IPS DF 6.9 (cell line): ENCODE results near the gene CISD1.
"Not testable (repeated sequence)": the region's sequence is repeated elsewhere in the genome, so short reads cannot be mapped to it uniquely, and the experiment has no call there.

ENCODE experiments used
- DNase-seq: peaks from one replicate; pipeline ENCODE4 v3.0.0-alpha.2; 2013; ENCODE audit warnings: low read depth, low spot score
- H3K27ac ChIP-seq: one replicate; pipeline ENCODE4 v1.5.1; 2013; ENCODE audit warnings: low read length, control low read depth
- H3K27me3 ChIP-seq: 2 replicates; pipeline ENCODE4 v1.6.1; 2013; ENCODE audit warnings: mild to moderate bottlenecking, low read length; ENCODE audit not compliant: control insufficient read depth, insufficient read depth
- H3K36me3 ChIP-seq: 2 replicates; pipeline ENCODE4 v1.6.1; 2013; ENCODE audit warnings: low read length; ENCODE audit not compliant: control insufficient read depth, insufficient read depth
- H3K4me1 ChIP-seq: 2 replicates; pipeline ENCODE4 v1.6.1; 2013; ENCODE audit warnings: low read length; ENCODE audit not compliant: control insufficient read depth, insufficient read depth
- H3K4me3 ChIP-seq: 2 replicates; pipeline ENCODE4 v1.5.1; 2013; ENCODE audit warnings: mild to moderate bottlenecking, low read length
- H3K9me3 ChIP-seq: 2 replicates; pipeline ENCODE4 v1.6.1; 2013; ENCODE audit warnings: low read length, inconsistent platforms; ENCODE audit not compliant: control insufficient read depth, insufficient read depth
- WGBS: extraction: QIAGEN DNeasy Blood & Tissue Kit; methylation state at CpG from one replicate; pipeline ENCODE4 v1.1.7; 2013; ENCODE audit warnings: mixed read lengths, missing lambda C conversion rate; ENCODE audit not compliant: insufficient read length, insufficient coverage; 5-methylcytosine and 5-hydroxymethylcytosine counted together

CISD1 gene

GRCh38 chr10:58243801-58244200 is 25.2 kb upstream of the CISD1 start:
- H3K27ac ChIP-seq, H3K27me3 ChIP-seq, H3K36me3 ChIP-seq, H3K4me1 ChIP-seq, DNase-seq, H3K4me3 ChIP-seq, H3K9me3 ChIP-seq: not testable (repeated sequence)
- no CpG with 5 or more reads among the region's 31 CpGs for WGBS

DNA sequence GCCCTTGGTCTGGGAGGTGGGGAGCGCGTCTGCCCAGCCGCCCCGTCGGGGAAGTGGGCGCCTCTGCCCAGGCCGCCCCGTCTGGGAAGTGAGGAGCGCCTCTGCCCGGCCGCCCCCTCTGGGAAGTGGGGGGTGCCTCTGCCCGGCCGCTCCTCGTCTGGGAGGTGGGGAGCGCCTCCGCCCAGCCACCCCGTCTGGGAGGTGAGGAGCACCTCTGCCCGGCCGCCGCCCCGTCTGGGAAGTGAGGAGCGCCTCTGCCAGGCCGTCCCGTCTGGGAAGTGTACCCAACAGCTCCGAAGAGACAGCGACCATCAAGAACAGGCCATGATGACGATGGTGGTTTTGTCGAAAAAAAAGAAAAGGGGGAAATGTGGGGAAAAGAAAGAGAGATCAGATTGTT is 24.7 kb upstream of the CISD1 start:
- H3K27me3 ChIP-seq, H3K36me3 ChIP-seq, H3K4me1 ChIP-seq, H3K27ac ChIP-seq, H3K4me3 ChIP-seq, H3K9me3 ChIP-seq, DNase-seq: not testable (repeated sequence)
- WGBS = 100% methylated on average over 2 of the region's 28 CpGs

DNA sequence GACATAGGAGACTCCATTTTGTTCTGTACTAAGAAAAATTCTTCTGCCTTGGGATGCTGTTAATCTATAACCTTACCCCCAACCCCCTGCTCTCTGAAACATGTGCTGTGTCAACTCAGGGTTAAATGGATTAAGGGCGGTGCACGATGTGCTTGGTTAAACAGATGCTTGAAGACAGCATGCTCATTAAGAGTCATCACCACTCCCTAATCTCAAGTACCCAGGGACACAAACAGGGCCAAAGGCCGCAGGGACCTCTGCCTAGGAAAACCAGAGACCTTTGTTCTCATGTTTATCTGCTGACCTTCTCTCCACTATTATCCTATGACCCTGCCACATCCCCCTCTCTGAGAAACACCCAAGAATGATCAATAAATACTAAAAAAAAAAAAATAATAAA is 24.3 kb upstream of the CISD1 start:
- not testable (repeated sequence) for H3K27ac ChIP-seq, DNase-seq, H3K27me3 ChIP-seq, H3K4me3 ChIP-seq, H3K4me1 ChIP-seq, H3K9me3 ChIP-seq, H3K36me3 ChIP-seq
- no CpG with 5 or more reads among the region's 3 CpGs for WGBS

DNA sequence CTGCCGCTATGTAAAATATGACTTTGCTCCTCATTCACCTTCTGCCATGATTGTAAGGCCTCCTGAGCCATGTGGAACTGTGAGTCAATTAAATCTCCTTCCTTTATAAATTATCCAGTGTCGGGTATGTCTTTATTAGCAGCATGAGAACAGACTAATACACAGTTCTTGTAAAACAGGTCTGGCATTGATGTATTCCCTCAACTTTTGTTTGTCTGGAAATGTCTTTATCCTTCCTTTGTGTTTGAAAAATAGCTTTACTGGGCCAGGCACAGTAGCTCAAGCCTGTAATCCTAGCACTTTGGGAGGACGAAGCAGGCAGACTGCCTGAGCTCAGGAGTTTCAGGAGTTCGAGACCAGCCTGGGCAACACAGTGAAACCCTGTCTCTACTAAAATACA is 15.8 kb upstream of the CISD1 start:
- Histone ChIP-seq H3K27ac (no peak overlapping the region), H3K27me3 (no peaks in the 10 kb centered on the region), H3K9me3 (peaks cover 1% of the 10 kb centered on the region; the same call in 1 of the 2 replicates), H3K4me1 (no peaks in the 10 kb centered on the region), H3K36me3 (no peaks in the 10 kb centered on the region; the same call in 1 of the 2 replicates), H3K4me3 (no peak overlapping the region)
- DNase-seq = no peak
- no CpG with 5 or more reads among the region's 4 CpGs for WGBS

DNA sequence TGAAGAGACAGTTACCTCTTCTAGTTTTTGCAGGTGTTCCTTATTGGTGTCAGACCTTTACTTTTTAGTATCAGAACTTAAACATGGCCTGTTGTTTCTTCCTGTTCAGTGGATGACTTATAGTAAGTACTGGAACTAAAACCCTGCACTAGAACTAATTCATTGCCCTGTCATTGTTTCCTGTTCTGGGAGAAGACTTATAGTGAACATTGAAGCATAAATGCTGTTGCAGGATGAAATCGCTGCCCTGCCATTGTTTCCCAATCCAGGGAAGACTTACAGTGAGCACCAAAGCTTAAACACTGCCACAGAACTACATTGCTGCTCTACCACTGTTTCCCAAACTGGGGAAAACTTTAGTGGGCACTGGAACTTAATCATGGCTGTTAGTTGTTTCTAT is 14.3 kb upstream of the CISD1 start:
- no CpG with 5 or more reads among the region's 1 CpG for WGBS
- DNase-seq = no peak
- H3K4me3 ChIP-seq = no peak overlapping the region
- H3K4me1 ChIP-seq = no peaks in the 10 kb centered on the region
- H3K36me3 ChIP-seq = no peaks in the 10 kb centered on the region; the same call in 1 of the 2 replicates
- no peak overlapping the region for H3K27ac ChIP-seq
- H3K9me3 ChIP-seq = peaks cover 1% of the 10 kb centered on the region; the same call in 1 of the 2 replicates
- H3K27me3 ChIP-seq = no peaks in the 10 kb centered on the region

GRCh38 chr10:58256013-58256780 is 12.8 kb upstream of the CISD1 start:
- not testable (repeated sequence) for H3K9me3 ChIP-seq, H3K27me3 ChIP-seq, H3K36me3 ChIP-seq, H3K4me1 ChIP-seq, H3K4me3 ChIP-seq, H3K27ac ChIP-seq, DNase-seq
- WGBS = no CpG with 5 or more reads among the region's 7 CpGs

DNA sequence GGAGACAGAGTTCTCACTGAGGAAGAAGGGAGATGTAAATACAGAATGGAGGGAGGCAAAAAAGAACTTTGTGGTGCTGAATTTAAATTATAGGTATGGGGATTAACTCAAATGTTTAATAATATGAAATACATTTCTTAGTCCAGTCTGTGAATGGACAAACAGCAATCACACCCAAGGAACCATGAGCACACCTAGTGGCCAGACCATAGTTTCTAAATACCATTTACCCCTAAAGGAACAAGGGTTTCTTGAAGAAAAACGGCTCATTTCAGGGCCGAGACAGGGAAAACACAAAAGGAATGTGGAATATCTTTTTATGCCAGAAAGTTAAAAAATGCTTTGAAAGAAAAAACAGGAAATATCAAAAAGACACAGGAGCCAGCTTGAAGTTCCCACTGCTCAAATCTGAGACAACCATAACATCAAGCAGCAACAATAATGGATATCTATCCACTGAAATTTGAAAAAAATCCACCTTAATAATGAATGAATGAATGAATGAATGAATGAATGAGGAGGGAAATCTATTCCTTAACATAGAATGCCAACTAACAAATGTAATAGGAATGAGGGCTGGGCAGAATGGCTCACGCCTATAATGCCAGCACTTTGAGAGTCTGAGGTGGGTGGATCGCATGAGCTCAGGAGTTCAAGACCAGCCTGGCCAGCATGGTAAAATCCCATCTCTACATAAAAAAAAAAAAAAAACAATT is 9.8 kb upstream of the CISD1 start:
- no CpG with 5 or more reads among the region's 4 CpGs for WGBS
- H3K4me3 ChIP-seq = no peak overlapping the region
- no peaks in the 10 kb centered on the region for H3K4me1 ChIP-seq
- no peaks in the 10 kb centered on the region for H3K27me3 ChIP-seq
- no peak for DNase-seq
- H3K36me3 ChIP-seq = no peaks in the 10 kb centered on the region; the same call in 1 of the 2 replicates
- no peak overlapping the region for H3K27ac ChIP-seq
- H3K9me3 ChIP-seq = peaks cover 1% of the 10 kb centered on the region; the same call in 1 of the 2 replicates

DNA sequence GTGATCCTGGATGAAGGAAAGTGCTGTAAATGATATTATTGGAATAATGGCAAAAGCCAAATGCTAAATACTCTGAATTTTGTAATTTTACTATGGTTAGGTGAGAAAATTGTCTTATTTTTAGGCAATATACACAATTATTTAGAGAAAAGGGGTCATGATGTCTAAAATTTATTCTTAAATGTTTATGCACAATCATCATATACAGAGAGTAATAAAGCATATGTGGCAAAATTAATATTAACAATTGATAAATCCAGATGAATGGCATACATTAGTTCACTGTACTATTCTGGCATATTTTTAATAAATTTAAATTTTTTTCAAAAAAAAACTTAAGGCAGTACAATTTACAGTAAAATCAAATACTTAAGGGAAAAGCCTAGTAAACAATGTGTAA is 8.6 kb upstream of the CISD1 start:
- Histone ChIP-seq H3K9me3 (peaks cover 1% of the 10 kb centered on the region; the same call in 1 of the 2 replicates), H3K4me3 (no peak overlapping the region), H3K36me3 (no peaks in the 10 kb centered on the region; the same call in 1 of the 2 replicates), H3K4me1 (no peaks in the 10 kb centered on the region), H3K27ac (no peak overlapping the region), H3K27me3 (no peaks in the 10 kb centered on the region)
- no peak for DNase-seq

DNA sequence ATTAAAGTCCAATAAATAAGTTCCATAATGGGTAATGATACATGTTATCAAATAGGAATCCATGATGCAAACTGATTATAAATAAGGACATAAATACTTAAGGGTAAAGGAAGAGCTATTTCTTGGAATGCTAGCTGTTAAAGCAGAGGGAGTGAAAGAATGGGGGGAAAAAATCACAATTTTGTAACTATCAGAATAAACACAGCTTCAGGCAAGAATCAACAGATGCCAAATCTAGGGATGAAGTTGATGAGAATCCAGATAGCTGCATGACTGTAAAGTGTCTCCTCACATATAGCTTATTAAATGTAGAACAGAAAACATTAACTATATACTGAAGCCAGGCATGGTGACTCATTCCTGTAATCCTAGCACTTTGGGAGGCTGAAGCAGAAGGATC is 6.2 kb upstream of the CISD1 start:
- Histone ChIP-seq H3K4me1 (no peaks in the 10 kb centered on the region), H3K27ac (no peak overlapping the region), H3K9me3 (no peaks in the 10 kb centered on the region), H3K36me3 (no peaks in the 10 kb centered on the region), H3K27me3 (no peaks in the 10 kb centered on the region), H3K4me3 (no peak overlapping the region)
- DNase-seq = no peak

- Histone ChIP-seq H3K4me1 (no peaks in the 10 kb centered on the region), H3K27me3 (no peaks in the 10 kb centered on the region), H3K4me3 (no peak overlapping the region), H3K9me3 (no peaks in the 10 kb centered on the region), H3K36me3 (no peaks in the 10 kb centered on the region), H3K27ac (no peak overlapping the region)
- no CpG with 5 or more reads among the region's 5 CpGs for WGBS
- no peak for DNase-seq
These were observed 4.2 kb upstream of the CISD1 start for GRCh38 chr10:58264780-58265179.

- no CpG with 5 or more reads among the region's 1 CpG for WGBS
- H3K27ac ChIP-seq = no peak overlapping the region
- no peaks in the 10 kb centered on the region for H3K4me1 ChIP-seq
- H3K4me3 ChIP-seq = no peak overlapping the region
- DNase-seq = no peak
- no peaks in the 10 kb centered on the region for H3K27me3 ChIP-seq
- no peaks in the 10 kb centered on the region for H3K9me3 ChIP-seq
- H3K36me3 ChIP-seq = no peaks in the 10 kb centered on the region
These were observed 3.7 kb upstream of the CISD1 start for GRCh38 chr10:58265249-58265648.
